Measurements from ENCODE around the gene DEFB132.

The DEFB132 gene

DNA sequence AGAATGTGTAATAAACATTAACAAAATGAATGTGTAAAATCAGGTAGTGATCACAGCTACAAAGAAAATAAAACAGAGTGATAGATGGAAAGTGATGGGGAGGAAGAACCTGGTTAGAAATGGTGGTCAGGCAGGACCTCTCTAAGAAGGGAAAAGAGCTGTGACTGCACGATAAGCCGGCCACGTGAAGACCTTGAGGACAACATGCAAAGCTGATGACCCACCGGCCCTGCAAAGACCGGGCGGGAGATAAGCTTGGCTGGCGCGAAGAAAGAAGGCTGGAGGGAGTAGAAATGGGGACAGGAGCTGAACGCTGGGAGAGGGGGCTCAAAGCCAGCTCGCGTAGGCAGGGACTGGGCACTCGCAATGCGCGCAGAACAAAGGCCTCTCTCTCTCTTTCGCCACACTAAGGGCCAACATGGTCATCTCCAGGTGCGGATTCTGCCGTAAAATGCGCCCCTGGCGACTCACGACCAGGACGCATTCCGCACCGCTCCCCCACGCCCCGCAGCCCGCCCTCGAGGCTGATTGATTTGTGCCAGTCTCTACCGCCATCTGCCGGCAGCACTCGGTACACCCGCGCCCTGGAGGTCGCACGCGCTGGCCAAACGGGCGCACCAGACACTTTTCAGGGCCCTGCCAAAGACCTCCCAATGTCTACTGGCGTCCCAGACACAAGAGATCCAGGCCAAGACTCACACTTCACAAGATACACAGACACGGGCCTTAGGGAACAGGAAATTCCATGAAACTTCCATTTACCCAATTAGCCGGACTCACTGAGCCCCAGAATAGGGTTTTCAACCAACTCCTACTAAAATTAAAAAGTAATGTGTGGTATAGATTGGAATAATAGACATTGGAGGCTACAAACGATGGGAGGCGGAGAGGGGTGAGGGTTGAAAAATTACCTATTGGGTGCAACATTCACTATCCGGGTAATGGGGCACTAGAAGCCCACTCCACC lies 9.4 kb downstream of the DEFB132 start:
- DNase-seq: peak; percentile 85 to 87

- no peak for DNase-seq
These were observed 13.0 kb downstream of the DEFB132 start for GRCh38 chr20:270517-270916.

- DNase-seq: no peak
These were observed 13.5 kb downstream of the DEFB132 start for GRCh38 chr20:271069-271468.

GRCh38 chr20:271528-271927 lies 14.0 kb downstream of the DEFB132 start:
- DNase-seq: no peak

GRCh38 chr20:272718-273117 lies 15.2 kb downstream of the DEFB132 start:
- DNase-seq: no peak

DNA sequence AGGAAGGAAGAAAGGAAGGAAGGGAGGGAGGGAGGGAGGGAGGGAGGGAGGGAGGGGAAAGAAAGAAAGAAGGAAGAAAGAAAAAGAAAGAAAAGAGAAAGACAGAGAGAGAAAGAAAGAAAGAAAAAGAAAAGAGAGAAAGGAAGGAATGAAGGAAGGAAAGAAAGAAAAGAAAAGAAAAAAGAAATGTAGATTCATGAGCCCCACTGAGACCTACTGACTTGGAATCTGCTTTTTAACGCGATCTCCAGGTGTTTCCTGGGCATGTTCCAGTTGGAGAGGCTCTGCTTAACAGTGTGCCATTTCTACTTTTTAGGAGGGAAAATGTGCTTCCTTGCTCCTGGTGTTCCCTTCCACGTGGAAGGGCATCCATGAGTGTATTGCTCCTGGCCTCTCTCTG lies 16.4 kb downstream of the DEFB132 start:
- DNase-seq: no peak

- no peak for DNase-seq
These were observed 18.3 kb downstream of the DEFB132 start for GRCh38 chr20:275791-276190.

DNA sequence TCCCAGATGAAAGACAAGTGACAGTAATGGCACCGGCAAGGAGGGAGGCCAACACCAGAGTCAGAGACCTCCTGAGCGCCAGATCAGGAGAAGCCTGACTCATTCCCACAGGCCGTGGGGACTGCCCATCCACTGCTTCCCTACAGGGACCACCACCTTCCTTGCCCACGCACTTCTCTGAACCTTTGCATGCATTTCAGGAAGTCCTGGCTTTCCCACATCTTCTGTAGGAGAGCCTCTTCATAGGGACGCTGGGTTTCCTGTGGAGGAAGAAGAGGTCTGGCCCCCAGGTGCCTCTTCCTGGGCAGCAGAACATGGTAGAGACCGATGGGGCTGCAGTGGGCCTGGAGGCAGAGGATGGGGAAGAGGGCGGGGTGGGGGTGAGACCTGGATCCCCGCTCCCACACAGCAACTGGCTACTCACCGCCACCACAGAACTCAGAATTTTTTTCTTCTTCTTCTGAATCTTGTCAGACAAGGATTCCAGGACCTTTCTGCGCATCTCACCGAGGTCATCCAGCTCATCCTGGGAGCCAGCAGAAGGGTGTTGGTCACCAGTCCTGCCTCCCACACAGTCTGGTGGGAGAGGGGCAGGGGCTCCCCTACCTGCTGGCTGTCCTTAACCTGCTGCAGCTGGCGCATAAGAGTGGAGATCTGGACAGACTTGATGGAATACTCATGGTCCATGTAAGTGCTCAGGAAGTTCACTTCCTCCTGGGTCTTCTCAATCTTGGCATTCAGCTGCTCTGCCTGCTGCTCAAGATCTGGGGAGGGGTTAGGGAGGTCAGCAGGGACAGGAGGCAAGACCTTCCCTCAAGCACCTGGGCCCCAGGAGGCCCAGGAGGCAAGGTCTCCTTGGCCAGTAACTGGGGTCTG lies 19.3 kb downstream of the DEFB132 start:
- DNase-seq: no peak

DNA sequence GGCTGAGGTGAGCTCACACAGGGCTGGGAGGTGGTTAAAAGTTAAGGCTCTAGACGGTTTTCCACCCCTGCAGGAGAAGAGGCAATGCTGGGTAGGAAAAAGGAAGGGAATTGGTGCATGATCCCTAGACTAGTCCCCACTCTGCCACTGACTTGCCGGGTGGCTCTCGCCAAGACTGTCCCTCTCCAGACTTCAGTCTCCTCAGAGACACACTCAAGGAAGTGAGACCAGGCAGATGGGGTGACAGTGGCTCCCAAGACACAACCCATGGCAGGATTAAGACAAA lies 19.9 kb downstream of the DEFB132 start:
- DNase-seq: no peak

- no peak for DNase-seq
These were observed 20.7 kb downstream of the DEFB132 start for GRCh38 chr20:278181-278580.

GRCh38 chr20:278607-279571 lies 21.4 kb downstream of the DEFB132 start:
- no peak for DNase-seq

GRCh38 chr20:284172-284571 lies 26.6 kb downstream of the DEFB132 start:
- DNase-seq: no peak

DNA sequence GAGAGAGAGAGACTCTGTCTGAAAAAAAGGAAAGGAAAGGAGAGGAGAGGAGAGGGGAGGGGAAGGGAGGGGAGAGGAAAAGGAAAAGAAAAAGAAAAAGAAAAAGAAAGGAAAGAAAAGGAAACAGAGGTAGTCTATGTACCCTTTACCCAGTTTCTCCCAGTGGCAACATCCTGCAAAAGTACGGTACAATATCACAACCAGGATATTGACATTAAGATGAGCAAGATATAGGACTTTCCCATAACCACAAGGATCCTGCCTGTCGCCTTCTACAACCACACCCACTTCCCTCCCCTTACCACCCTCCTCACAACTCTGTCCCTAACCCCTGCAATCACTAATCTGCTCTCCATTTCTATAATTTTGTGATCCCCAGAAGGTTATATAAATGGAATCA lies 29.0 kb downstream of the DEFB132 start:
- no peak for DNase-seq

DNA sequence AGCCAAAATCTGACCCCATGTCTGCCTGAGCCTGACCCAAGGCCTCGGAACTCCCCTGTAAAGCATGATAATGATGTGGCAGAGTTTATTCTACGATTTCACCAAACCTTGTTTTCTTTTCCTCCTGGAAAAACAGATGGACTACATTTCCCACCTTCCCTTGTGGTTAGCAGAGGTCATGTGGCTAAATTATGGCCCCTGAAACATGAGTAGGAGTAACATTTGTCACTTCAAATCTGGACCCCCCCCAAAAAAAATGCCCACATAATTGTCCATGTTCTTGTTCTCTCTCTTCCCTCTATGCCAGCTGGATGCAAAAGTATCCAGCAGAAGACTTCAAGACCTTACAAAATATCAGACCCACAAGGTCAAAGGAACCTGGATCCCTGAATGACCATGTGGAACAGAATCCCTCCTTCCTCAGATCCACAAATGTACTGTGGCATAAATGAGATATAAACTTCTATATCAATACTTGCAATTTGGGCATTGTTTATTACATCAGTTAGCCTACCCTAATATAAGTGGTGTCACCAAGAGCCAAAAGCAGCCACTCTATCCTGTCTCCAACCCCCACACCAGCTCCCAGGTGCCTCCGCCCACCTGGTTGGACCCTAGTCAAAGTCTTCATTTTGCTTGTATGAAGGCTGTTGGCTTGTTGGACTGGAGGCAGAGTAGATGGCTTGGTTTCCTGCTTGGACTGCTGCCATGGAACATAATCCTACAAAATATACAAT lies 31.6 kb downstream of the DEFB132 start:
- no peak for DNase-seq

DNA sequence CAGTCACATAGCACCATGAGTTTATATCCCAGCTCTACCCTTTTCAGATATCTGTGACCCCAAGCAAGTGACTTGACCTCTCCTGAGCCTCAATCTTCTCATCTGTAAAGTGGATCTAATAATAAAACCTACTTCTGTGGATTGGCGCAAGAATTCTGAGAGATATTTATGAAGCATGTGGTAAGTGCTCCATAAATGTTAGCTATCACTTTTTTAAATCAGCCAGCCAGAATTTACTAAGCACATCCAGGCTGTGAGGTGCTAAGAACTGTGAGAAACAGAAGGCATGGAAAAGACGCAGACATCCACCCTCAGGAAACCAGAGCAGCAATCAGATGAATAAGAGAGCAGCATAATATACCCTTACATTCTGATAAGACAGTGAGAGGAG lies 32.2 kb downstream of the DEFB132 start:
- DNase-seq: no peak

DNA sequence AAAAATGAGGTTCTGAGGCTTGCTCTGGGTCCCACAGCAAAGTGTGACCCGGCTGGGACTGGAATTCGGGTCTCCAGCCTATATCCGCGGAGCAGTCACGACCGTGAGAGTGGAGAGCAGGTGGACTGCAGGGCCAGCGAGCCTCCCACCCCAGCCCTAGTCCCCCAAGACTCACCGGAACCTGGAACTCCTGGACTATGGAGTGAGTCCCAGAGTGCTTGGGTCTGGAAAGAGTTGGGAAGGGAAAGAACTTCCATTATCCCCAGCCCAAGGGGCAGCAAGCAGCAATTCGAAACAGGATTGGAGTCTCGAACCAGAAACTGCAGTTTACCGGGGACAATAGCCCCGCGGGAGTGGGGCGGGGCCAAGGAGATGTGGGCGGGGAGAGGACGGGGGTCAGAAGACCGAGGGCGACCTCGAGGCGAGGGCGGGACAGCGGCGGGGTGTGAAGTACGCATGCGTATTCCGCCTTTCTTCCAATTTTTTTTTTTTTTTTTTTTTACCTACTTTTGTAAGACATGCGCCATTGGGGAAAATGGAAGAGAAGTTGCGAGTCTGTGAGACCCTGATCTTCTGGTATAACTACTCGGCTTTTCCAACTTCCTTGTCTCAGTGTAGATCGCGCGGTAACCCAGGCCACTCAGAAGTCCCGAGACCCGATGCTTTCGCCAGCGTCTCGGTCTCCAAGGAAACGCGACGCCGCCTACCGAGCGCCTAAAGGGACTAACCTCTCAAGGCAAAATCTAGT lies 32.7 kb downstream of the DEFB132 start, which contains the start of gene C20orf96:
C20orf96 (minus strand) TSS at position 667 of the 748 bp plus-strand sequence; CDS start at position 527, 140 bp downstream.
- peak; percentile 86 to 90 for DNase-seq

DNA sequence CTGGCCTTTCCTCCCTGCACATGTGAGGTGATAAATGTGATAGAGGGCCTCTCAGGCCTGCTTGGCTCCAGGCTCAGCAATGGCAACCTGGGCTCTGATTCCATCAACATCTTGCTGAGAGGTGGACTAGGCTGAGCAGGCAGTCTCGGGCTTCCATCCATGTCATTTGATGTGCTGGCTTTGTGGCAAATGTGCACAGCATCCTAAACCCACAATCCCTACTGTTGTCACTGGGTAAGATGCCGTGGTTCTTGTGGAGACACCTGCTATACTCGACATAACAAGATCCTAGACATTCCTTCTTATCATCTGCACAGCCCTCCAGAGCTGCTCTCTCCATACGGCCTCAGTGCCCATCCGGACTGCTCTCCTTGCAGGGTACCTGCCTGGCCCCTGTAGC lies 37.1 kb downstream of the DEFB132 start:
- no peak for DNase-seq

DNA sequence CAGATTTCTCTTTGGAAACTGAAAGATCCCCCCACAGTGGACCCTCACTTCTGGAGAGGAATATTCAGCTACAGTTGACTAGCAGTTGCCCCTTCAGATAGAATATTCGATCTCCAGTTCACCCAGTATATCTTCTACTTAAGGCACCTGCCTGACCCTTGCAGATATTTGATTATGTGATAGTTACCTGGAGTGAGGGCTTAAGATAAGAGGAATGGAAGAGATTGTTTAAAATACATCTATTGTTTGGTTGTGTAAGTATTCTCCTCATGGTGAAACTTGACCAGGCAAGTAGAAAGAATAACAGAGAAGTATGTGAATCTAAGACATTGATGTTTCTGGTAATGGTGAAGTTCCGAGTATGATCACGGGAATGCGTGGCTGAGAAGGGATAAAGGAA lies 38.3 kb downstream of the DEFB132 start:
- DNase-seq: no peak

GRCh38 chr20:297098-297924 lies 39.8 kb downstream of the DEFB132 start, which contains the start of gene ZCCHC3:
ZCCHC3 (plus strand) TSS chr20:297570; CDS start chr20:297587, 17 bp downstream.
- DNase-seq: peak; percentile 91 to 94
